Spleen (tissue), 11 donors: ENCODE measurements around the gene CIAO3. TPM values are rescaled to one million over a fixed set of nuclear protein-coding genes. Genes with fewer than 3 reads are reported as not detected.

ENCODE experiments used
- DNase-seq: peaks from one replicate; pipeline ENCODE4 v3.0.0-alpha.2; 2020
- H3K27ac ChIP-seq, 8 donors: fragments of 200-600 bp; sonication (generic) in 7 of 8; 1 replicate in 4 of 8; 2 replicates in 4 of 8; pipeline versions ENCODE4 v1.5.0 to v1.8.0; 2016 to 2021; ENCODE audit warnings: inconsistent platforms in 4 of 8, mild to moderate bottlenecking in 4 of 8, moderate library complexity in 1 of 8
- H3K27me3 ChIP-seq, 7 donors: fragments of 200-600 bp; sonication (generic) in 6 of 7; replicated peaks in 1 of 7; 1 replicate in 4 of 7; 2 replicates in 3 of 7; pipeline versions ENCODE4 v1.5.0 to v1.8.0; 2016 to 2021; ENCODE audit warnings: inconsistent platforms in 3 of 7, mild to moderate bottlenecking in 1 of 7
- H3K36me3 ChIP-seq, 6 donors: fragments of 200-600 bp; sonication (generic) in 5 of 6; 1 replicate in 4 of 6; 2 replicates in 2 of 6; pipeline versions ENCODE4 v1.5.0 to v1.8.0; 2016 to 2021; ENCODE audit warnings: inconsistent platforms in 2 of 6
- H3K4me1 ChIP-seq, 6 donors: fragments of 200-600 bp; sonication (generic) in 5 of 6; 1 replicate in 3 of 6; 2 replicates in 3 of 6; pipeline versions ENCODE4 v1.5.0 to v1.8.0; 2016 to 2021; ENCODE audit warnings: inconsistent platforms in 3 of 6
- H3K4me3 ChIP-seq, 8 donors: fragments of 200-600 bp; sonication (generic) in 7 of 8; 1 replicate in 4 of 8; 2 replicates in 4 of 8; pipeline versions ENCODE4 v1.5.0 to v1.8.0; 2016 to 2021; ENCODE audit warnings: inconsistent platforms in 4 of 8, mild to moderate bottlenecking in 4 of 8, moderate library complexity in 2 of 8
- H3K9me3 ChIP-seq, 8 donors: fragments of 200-600 bp; sonication (generic) in 7 of 8; 1 replicate in 4 of 8; 2 replicates in 4 of 8; pipeline versions ENCODE4 v1.5.0 to v1.8.0; 2016 to 2021; ENCODE audit warnings: inconsistent platforms in 4 of 8
- CTCF ChIP-seq, 11 experiments: fragments of 200-600 bp in 7 of 11; fragments of 450-650 bp in 4 of 11; sonication (generic) in 4 of 11; IDR thresholded peaks in 8 of 11; conservative IDR thresholded peaks in 3 of 11; 1 replicate in 7 of 11; 2 replicates in 4 of 11; pipeline versions ENCODE4 v1.4.0 to v1.8.0; 2016 to 2021; ENCODE audit warnings: antibody characterized with exemption in 11 of 11, inconsistent platforms in 4 of 11, mild to moderate bottlenecking in 1 of 11
- POLR2A ChIP-seq, 3 donors: fragments of 450-650 bp; IDR thresholded peaks; one replicate each; pipeline ENCODE4 v1.5.1; 2017; ENCODE audit warnings: antibody characterized with exemption in 3 of 3, mild to moderate bottlenecking in 1 of 3
- POLR2AphosphoS5 ChIP-seq, 3 donors: sonication (generic); formaldehyde crosslinking; IDR thresholded peaks; one replicate each; pipeline ENCODE4 v1.5.1; 2017; ENCODE audit warnings: antibody characterized with exemption in 3 of 3
- WGBS, 5 donors: extraction: QIAGEN DNeasy Blood & Tissue Kit in 3 of 5; methylation state at CpG; one replicate each; pipeline versions ENCODE4 v1.1.5 to v1.1.7; 2013 to 2018; 5-methylcytosine and 5-hydroxymethylcytosine counted together
- intact Hi-C: fragments of 100-400 bp; cut with DNase I; formaldehyde crosslinking; loops from one replicate; pipeline ENCODE4 v1.15.0; 2023; ENCODE audit warnings: low total_unique reads
- polyA plus RNA-seq, 3 donors: library from polyadenylated mRNA; stranded (reverse); fragments of 200-250 nt; gene quantifications; one replicate each; pipeline ENCODE4 v1.2.1, GENCODE V29; 2013
- total RNA-seq, 7 donors: library from RNA; depleted of rRNA in 3 of 7; stranded (reverse); fragments of >200 nt in 3 of 7; fragmentation: NEBNext Ultra II Directional in 4 of 7; extraction: Animal tissue kit (Norgen Biotek cat#: 25700) in 4 of 7; gene quantifications; one replicate each; pipeline versions ENCODE4 v1.1.0 to v1.2.1, GENCODE V29; 2016 to 2021
- donor health status: healthy with polysubstance abuse.
- donor health status: DM: no; HTN: no; CAD: no; lungs with moderate emphysema.
- donor health status: DM: no; HTN: no; CAD: no.
- donor health status: Bipolar disorder and iron deficiency.
- donor health status: healthy.
- donor health status: DM: no; HTN: no; CAD: no.
- donor health status: DM: yes; HTN: yes; CAD: no.

The CIAO3 gene
- total and polyA plus RNA-seq, 10 donors: 24.9 to 80.4 (median 39.4) TPM

GRCh38 chr16:689175-689897 is 51.5 kb downstream of the CIAO3 start:
- Histone ChIP-seq H3K27me3 (peaks cover 0 to 29% (median 14%) of the 10 kb centered on the region in 7 donors), H3K27ac (peak overlapping the region; percentile 85 to 94 (median 92)), H3K36me3 (peaks cover 0 to 34% (median 15%) of the 10 kb centered on the region in 6 donors), H3K9me3 (no peaks in the 10 kb centered on the region), H3K4me3 (peak overlapping the region; percentile 77 to 95 (median 86)), H3K4me1 (peaks cover 23 to 74% (median 57%) of the 10 kb centered on the region in 6 donors)
- WGBS, 5 donors: 86 to 90% (median 86%) methylated on average over 16 to 26 of the region's 26 CpGs
- no peak for DNase-seq
- intact Hi-C loops: no loop called here
- TF ChIP-seq POLR2A (IDR thresholded peaks at IDR 0.05) (no peak), CTCF (IDR thresholded peaks at IDR 0.05 in 8 of 11, conservative IDR thresholded peaks at IDR 0.05 in 3 of 11) (no peak), POLR2AphosphoS5 (IDR thresholded peaks at IDR 0.05) (no peak)

GRCh38 chr16:687499-687898 is 53.3 kb downstream of the CIAO3 start:
- Histone ChIP-seq H3K27ac (no peak overlapping the region), H3K36me3 (peaks cover 0 to 43% (median 21%) of the 10 kb centered on the region in 6 donors), H3K4me1 (peaks cover 27 to 80% (median 66%) of the 10 kb centered on the region in 6 donors), H3K27me3 (peaks cover 0 to 11% (median 0%) of the 10 kb centered on the region in 7 donors), H3K9me3 (no peaks in the 10 kb centered on the region), H3K4me3 (no peak overlapping the region)
- TF ChIP-seq POLR2A (IDR thresholded peaks at IDR 0.05) (no peak), CTCF (IDR thresholded peaks at IDR 0.05 in 8 of 11, conservative IDR thresholded peaks at IDR 0.05 in 3 of 11) (no peak), POLR2AphosphoS5 (IDR thresholded peaks at IDR 0.05) (no peak)
- no peak for DNase-seq
- 91 to 97% (median 94%) methylated on average over 19 of the region's 19 CpGs for WGBS, 5 donors
- intact Hi-C loops: no loop called here

GRCh38 chr16:686459-687260 is 54.1 kb downstream of the CIAO3 start:
- WGBS, 5 donors: 94 to 97% (median 95%) methylated on average over 49 to 51 of the region's 51 CpGs
- peaks cover 0 to 6% (median 0%) of the 10 kb centered on the region in 7 donors for H3K27me3 ChIP-seq
- H3K36me3 ChIP-seq: peaks cover 0 to 51% (median 29%) of the 10 kb centered on the region in 6 donors
- no peaks in the 10 kb centered on the region for H3K9me3 ChIP-seq
- no peak for DNase-seq
- H3K4me1 ChIP-seq: peaks cover 30 to 89% (median 74%) of the 10 kb centered on the region in 6 donors
- TF ChIP-seq CTCF (IDR thresholded peaks at IDR 0.05 in 8 of 11, conservative IDR thresholded peaks at IDR 0.05 in 3 of 11): no peak
- TF ChIP-seq POLR2AphosphoS5 (IDR thresholded peaks at IDR 0.05): peak in 1 of 3 donors; percentile 36
- no peak overlapping the region for H3K4me3 ChIP-seq
- intact Hi-C loops: no loop called here
- H3K27ac ChIP-seq: no peak overlapping the region

GRCh38 chr16:685967-686366 is 54.8 kb downstream of the CIAO3 start:
- Histone ChIP-seq H3K36me3 (peaks cover 0 to 56% (median 32%) of the 10 kb centered on the region in 6 donors), H3K4me3 (peak overlapping the region in 1 of 8 donors; percentile 93), H3K4me1 (peaks cover 37 to 96% (median 81%) of the 10 kb centered on the region in 6 donors), H3K9me3 (no peaks in the 10 kb centered on the region), H3K27me3 (no peaks in the 10 kb centered on the region), H3K27ac (peak overlapping the region in 1 of 8 donors; percentile 14)
- 69 to 85% (median 77%) methylated on average over 3 to 10 of the region's 10 CpGs for WGBS, 5 donors
- DNase-seq: peak; percentile 85
- intact Hi-C loops: no loop called here
- TF ChIP-seq POLR2A (IDR thresholded peaks at IDR 0.05): no peak
- no peak for TF ChIP-seq POLR2AphosphoS5 (IDR thresholded peaks at IDR 0.05)
- TF ChIP-seq CTCF (IDR thresholded peaks at IDR 0.05 in 8 of 11, conservative IDR thresholded peaks at IDR 0.05 in 3 of 11): peak in 7 of 11 experiments; percentile 6 to 54 (median 28)
